ENCODE measurements around the gene TBXT. TPM values are rescaled to one million over a fixed set of nuclear protein-coding genes. Genes with fewer than 3 reads are reported as not detected.
"Not testable (repeated sequence)": the region's sequence is repeated elsewhere in the genome, so short reads cannot be mapped to it uniquely, and the experiment has no call there.

TBXT gene
- total RNA-seq, 2 experiments from 2014 or later = not detected

- no peak overlapping the region for H3K4me3 Mint-ChIP-seq
- no peak for DNase-seq
These were observed 12.1 kb upstream of the TBXT start for GRCh38 chr6:166179704-166180103.

GRCh38 chr6:166176106-166176505 is 8.5 kb upstream of the TBXT start:
- no peaks in the 10 kb centered on the region for H3K9me3 Mint-ChIP-seq
- H3K4me1 Mint-ChIP-seq = no peaks in the 10 kb centered on the region
- H3K27me3 Mint-ChIP-seq = peaks cover 11% of the 10 kb centered on the region
- H3K4me3 Mint-ChIP-seq = no peak overlapping the region
- no peaks in the 10 kb centered on the region for H3K36me3 Mint-ChIP-seq
- no peak overlapping the region for H3K27ac Mint-ChIP-seq
- DNase-seq = no peak

More at GRCh38 chr6:166179704-166180103, 12.1 kb upstream of the TBXT start:
- H3K9me3 Mint-ChIP-seq = no peaks in the 10 kb centered on the region
- H3K27ac Mint-ChIP-seq = no peak overlapping the region
- H3K4me1 Mint-ChIP-seq = no peaks in the 10 kb centered on the region
- H3K36me3 Mint-ChIP-seq = no peaks in the 10 kb centered on the region
- peaks cover 29% of the 10 kb centered on the region for H3K27me3 Mint-ChIP-seq

GRCh38 chr6:166175093-166175492 is 7.4 kb upstream of the TBXT start:
- H3K27me3 Mint-ChIP-seq = peaks cover 13% of the 10 kb centered on the region
- not testable (repeated sequence) for H3K4me1 Mint-ChIP-seq, H3K4me3 Mint-ChIP-seq, H3K36me3 Mint-ChIP-seq, H3K27ac Mint-ChIP-seq, H3K9me3 Mint-ChIP-seq, DNase-seq

- Mint-ChIP-seq H3K27me3 (peaks cover 24% of the 10 kb centered on the region), H3K36me3 (no peaks in the 10 kb centered on the region), H3K4me1 (no peaks in the 10 kb centered on the region), H3K9me3 (no peaks in the 10 kb centered on the region), H3K4me3 (no peak overlapping the region), H3K27ac (no peak overlapping the region)
- no peak for DNase-seq
These were observed 6.4 kb upstream of the TBXT start for GRCh38 chr6:166174031-166174430.

- H3K4me1 Mint-ChIP-seq = peaks cover 3% of the 10 kb centered on the region
- no peak overlapping the region for H3K27ac Mint-ChIP-seq
- H3K36me3 Mint-ChIP-seq = no peaks in the 10 kb centered on the region
- peaks cover 30% of the 10 kb centered on the region for H3K27me3 Mint-ChIP-seq
- no peak for DNase-seq
- no peak overlapping the region for H3K4me3 Mint-ChIP-seq
- no peaks in the 10 kb centered on the region for H3K9me3 Mint-ChIP-seq
These were observed 5.8 kb upstream of the TBXT start for GRCh38 chr6:166173281-166173951.

GRCh38 chr6:166172546-166172945 is 4.9 kb upstream of the TBXT start:
- peaks cover 36% of the 10 kb centered on the region for H3K27me3 Mint-ChIP-seq
- no peaks in the 10 kb centered on the region for H3K9me3 Mint-ChIP-seq
- no peak overlapping the region for H3K4me3 Mint-ChIP-seq
- H3K36me3 Mint-ChIP-seq = no peaks in the 10 kb centered on the region
- no peak for DNase-seq
- H3K4me1 Mint-ChIP-seq = peaks cover 6% of the 10 kb centered on the region
- H3K27ac Mint-ChIP-seq = no peak overlapping the region

- Mint-ChIP-seq H3K27me3 (peaks cover 57% of the 10 kb centered on the region), H3K9me3 (no peaks in the 10 kb centered on the region), H3K4me1 (peaks cover 8% of the 10 kb centered on the region), H3K4me3 (no peak overlapping the region), H3K27ac (no peak overlapping the region), H3K36me3 (no peaks in the 10 kb centered on the region)
- no peak for DNase-seq
These were observed 2.1 kb upstream of the TBXT start for GRCh38 chr6:166169549-166170421.

GRCh38 chr6:166168616-166169548 is 1.2 kb upstream of the TBXT start:
- Mint-ChIP-seq H3K27me3 (peaks cover 66% of the 10 kb centered on the region), H3K9me3 (no peaks in the 10 kb centered on the region), H3K36me3 (no peaks in the 10 kb centered on the region), H3K27ac (no peak overlapping the region), H3K4me1 (peaks cover 8% of the 10 kb centered on the region), H3K4me3 (peak overlapping the region; percentile 60)
- DNase-seq = no peak

- DNase-seq = no peak
- Mint-ChIP-seq H3K9me3 (no peaks in the 10 kb centered on the region), H3K4me1 (peaks cover 13% of the 10 kb centered on the region), H3K27me3 (peaks cover 78% of the 10 kb centered on the region), H3K27ac (no peak overlapping the region), H3K36me3 (no peaks in the 10 kb centered on the region), H3K4me3 (no peak overlapping the region)
These were observed 356 bp downstream of the TBXT start for GRCh38 chr6:166167258-166167731.

GRCh38 chr6:166166314-166167257 is 1.1 kb downstream of the TBXT start:
- no peaks in the 10 kb centered on the region for H3K9me3 Mint-ChIP-seq
- peaks cover 15% of the 10 kb centered on the region for H3K4me1 Mint-ChIP-seq
- H3K4me3 Mint-ChIP-seq = no peak overlapping the region
- H3K36me3 Mint-ChIP-seq = no peaks in the 10 kb centered on the region
- DNase-seq = no peak
- H3K27ac Mint-ChIP-seq = no peak overlapping the region
- peaks cover 78% of the 10 kb centered on the region for H3K27me3 Mint-ChIP-seq

GRCh38 chr6:166165558-166166313 is 1.9 kb downstream of the TBXT start:
- Mint-ChIP-seq H3K9me3 (no peaks in the 10 kb centered on the region), H3K27ac (no peak overlapping the region), H3K4me1 (peaks cover 15% of the 10 kb centered on the region), H3K4me3 (no peak overlapping the region), H3K27me3 (peaks cover 77% of the 10 kb centered on the region), H3K36me3 (no peaks in the 10 kb centered on the region)
- no peak for DNase-seq

- H3K27ac Mint-ChIP-seq = no peak overlapping the region
- H3K4me1 Mint-ChIP-seq = peaks cover 10% of the 10 kb centered on the region
- H3K9me3 Mint-ChIP-seq = no peaks in the 10 kb centered on the region
- peak; percentile 63 for DNase-seq
- peaks cover 63% of the 10 kb centered on the region for H3K27me3 Mint-ChIP-seq
- no peaks in the 10 kb centered on the region for H3K36me3 Mint-ChIP-seq
- H3K4me3 Mint-ChIP-seq = no peak overlapping the region
These were observed 4.9 kb downstream of the TBXT start for GRCh38 chr6:166162599-166163342.

Measured in activated naive CD8-positive, alpha-beta T cell treated with anti-CD3 and anti-CD28 coated beads for 36 hours (primary cell).